Measurements from ENCODE around the gene MED12L. TPM values are rescaled to one million over a fixed set of nuclear protein-coding genes. Genes with fewer than 3 reads are reported as not detected.

The MED12L gene
- total RNA-seq, 2 donors from 2014 or later = 1.8 to 6.2 TPM

DNA sequence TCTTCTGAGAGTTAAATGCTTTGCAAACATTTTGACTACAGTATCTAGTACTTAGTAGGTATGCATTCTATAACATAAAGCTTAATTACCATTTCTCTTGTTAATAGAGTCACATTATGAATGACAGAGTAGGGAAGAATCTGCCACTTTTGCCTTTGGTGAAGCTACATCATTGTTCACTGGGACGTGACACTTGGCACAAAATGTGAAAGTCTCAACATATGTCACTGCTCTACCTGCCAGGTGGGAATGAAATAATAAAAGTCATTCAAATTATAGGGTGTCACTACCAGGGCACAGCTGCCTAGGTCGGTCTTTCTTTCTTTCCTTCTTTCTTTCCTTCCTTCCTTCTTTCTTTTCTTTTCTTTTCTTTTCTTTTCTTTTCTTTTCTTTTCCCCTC is 213.5 kb downstream of the MED12L start:
- Mint-ChIP-seq H3K4me1 (no peaks in the 10 kb centered on the region), H3K27ac (no peak overlapping the region), H3K36me3 (ENCODE audit: low read depth) (peaks cover 3% of the 10 kb centered on the region), H3K4me3 (no peak overlapping the region), H3K27me3 (peaks cover 64% of the 10 kb centered on the region)
- no peaks in the 10 kb centered on the region for H3K9me3 ChIP-seq (ENCODE audit: control insufficient read depth, low read length, poor library complexity, severe bottlenecking)
- no peak for ATAC-seq
- DNase-seq = no peak

DNA sequence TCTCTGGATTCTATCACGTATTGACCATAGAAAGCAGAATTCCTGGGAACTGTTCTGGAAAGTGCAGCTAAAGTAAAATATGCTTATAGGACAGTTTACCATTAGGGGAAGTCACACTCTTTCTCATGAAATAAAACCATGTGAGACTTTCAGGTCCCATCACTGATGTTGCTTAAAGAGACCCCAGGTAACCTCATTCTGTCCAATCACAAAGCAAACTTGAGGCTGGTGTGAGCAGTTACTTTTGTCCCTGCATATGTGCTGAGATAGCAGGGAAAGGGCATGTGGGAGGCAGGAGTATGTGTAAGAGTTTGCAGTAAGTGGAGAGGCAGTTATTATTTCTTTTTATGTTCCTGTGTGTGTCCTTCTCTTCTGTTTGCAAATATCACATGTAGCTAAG is 215.1 kb downstream of the MED12L start:
- peaks cover 7% of the 10 kb centered on the region for H3K4me1 Mint-ChIP-seq
- no peak overlapping the region for H3K27ac Mint-ChIP-seq
- no peak for DNase-seq
- no peak for ATAC-seq
- peaks cover 58% of the 10 kb centered on the region for H3K27me3 Mint-ChIP-seq
- H3K36me3 Mint-ChIP-seq (ENCODE audit: low read depth) = peaks cover 4% of the 10 kb centered on the region
- H3K4me3 Mint-ChIP-seq = no peak overlapping the region
- no peaks in the 10 kb centered on the region for H3K9me3 ChIP-seq (ENCODE audit: control insufficient read depth, low read length, poor library complexity, severe bottlenecking)

DNA sequence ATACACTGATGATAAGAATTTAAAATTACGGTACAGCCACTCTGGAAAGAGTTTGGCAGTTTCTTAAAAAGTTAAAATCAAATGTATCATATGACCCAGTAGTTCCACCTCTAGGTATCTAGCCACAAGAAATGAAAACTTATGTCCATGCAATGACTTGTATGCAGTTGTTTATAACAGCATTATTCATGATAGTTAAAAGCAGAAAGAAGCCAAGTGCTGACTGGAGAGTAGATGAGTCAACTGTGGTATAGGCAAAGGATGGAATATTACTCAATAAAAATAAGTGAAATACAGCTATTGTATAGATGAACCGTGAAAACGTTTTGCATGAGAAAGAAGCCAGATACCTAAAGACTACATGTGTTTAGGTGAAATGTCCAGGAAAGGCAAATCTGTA is 216.3 kb downstream of the MED12L start:
- DNase-seq (no peak), ATAC-seq (no peak)
- no peak overlapping the region for H3K4me3 Mint-ChIP-seq

DNA sequence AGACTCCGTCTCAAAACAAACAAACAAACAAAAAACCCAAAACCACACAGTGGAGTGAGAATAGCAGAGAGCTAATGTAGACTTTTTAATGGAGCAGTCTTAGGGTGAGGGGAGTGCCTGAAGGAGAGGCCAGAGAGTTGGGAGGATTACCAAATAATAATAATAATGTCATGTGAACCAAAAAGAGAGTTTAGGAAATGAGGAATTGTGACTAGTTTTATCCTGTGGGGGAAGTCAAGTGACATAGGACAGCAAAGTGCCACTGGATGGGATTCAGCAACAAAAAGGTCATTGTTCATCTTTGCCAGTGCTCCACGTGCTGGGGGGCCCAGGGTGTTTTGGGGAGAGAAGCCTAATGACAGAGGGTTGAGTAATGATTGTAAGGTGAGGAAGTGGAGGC is 218.3 kb downstream of the MED12L start:
- Mint-ChIP-seq H3K27ac (no peak overlapping the region), H3K4me1 (peaks cover 10% of the 10 kb centered on the region), H3K36me3 (ENCODE audit: low read depth) (peaks cover 2% of the 10 kb centered on the region), H3K27me3 (peaks cover 42% of the 10 kb centered on the region), H3K4me3 (no peak overlapping the region)
- no peaks in the 10 kb centered on the region for H3K9me3 ChIP-seq (ENCODE audit: control insufficient read depth, low read length, poor library complexity, severe bottlenecking)
- ATAC-seq = no peak
- no peak for DNase-seq

More for the DNA sequence above, 216.3 kb downstream of the MED12L start:
- H3K9me3 ChIP-seq (ENCODE audit: control insufficient read depth, low read length, poor library complexity, severe bottlenecking) = no peaks in the 10 kb centered on the region
- Mint-ChIP-seq H3K27me3 (peaks cover 55% of the 10 kb centered on the region), H3K27ac (no peak overlapping the region), H3K36me3 (ENCODE audit: low read depth) (peaks cover 2% of the 10 kb centered on the region), H3K4me1 (peaks cover 10% of the 10 kb centered on the region)

DNA sequence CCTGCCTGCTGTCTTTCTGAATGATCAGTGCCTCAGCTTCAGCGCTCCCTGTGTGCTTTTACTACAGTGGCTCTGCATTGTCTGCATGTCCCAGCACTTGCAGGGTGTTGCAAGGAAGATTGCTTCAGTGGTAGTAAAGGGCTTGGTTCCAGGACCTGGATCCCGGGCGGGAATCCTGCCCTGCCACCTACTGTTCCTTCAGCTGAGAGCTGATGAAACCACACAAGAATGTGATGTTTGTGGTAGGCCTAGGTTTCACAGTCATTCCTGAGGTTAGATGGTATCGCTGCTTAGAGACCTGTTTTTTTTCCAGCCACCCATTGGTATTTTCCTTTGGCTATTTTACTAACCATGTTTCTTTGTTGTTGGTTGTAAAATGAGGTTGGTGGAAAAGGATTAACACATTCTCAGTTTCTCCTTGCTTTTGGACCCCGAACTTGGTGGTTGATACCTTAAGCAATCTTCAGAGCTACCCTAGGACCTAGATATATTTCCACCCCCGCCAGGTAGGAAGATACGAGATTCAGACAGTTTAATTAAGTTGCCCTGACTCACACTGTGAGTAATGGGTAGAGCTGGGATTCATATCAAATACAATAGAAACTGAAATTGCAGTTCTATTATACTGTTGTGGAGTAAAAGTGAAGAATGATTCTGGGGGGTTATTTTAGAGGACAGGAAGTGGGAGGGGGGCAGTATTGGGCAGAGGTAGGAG is 219.8 kb downstream of the MED12L start:
- Mint-ChIP-seq H3K27me3 (peaks cover 33% of the 10 kb centered on the region), H3K27ac (peak overlapping the region; percentile 32), H3K4me1 (peaks cover 10% of the 10 kb centered on the region), H3K36me3 (ENCODE audit: low read depth) (peaks cover 2% of the 10 kb centered on the region), H3K4me3 (no peak overlapping the region)
- peak; percentile 28 for ATAC-seq
- H3K9me3 ChIP-seq (ENCODE audit: control insufficient read depth, low read length, poor library complexity, severe bottlenecking) = no peaks in the 10 kb centered on the region
- DNase-seq = no peak

DNA sequence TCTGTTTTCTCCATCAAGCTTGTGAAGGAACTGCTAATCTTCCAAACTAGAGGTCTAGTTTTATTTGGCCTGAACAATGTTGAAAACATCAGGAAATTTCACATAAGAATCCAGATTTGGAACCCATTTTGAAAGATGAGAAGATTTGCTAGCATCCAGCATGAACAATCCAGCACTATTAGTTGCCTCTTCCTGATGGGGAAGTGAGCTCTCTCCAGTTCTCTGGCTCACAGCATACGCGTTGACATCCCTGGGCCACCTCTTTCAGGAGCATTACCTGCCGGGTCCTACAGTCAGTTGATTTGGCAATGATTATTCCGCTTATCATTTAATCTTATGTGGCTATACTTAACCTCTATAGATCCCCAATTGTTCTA is 220.3 kb downstream of the MED12L start:
- Mint-ChIP-seq H3K4me3 (no peak overlapping the region), H3K27ac (no peak overlapping the region), H3K27me3 (peaks cover 33% of the 10 kb centered on the region), H3K4me1 (peaks cover 10% of the 10 kb centered on the region), H3K36me3 (ENCODE audit: low read depth) (peaks cover 2% of the 10 kb centered on the region)
- DNase-seq (no peak), ATAC-seq (no peak)
- no peaks in the 10 kb centered on the region for H3K9me3 ChIP-seq (ENCODE audit: control insufficient read depth, low read length, poor library complexity, severe bottlenecking)

DNA sequence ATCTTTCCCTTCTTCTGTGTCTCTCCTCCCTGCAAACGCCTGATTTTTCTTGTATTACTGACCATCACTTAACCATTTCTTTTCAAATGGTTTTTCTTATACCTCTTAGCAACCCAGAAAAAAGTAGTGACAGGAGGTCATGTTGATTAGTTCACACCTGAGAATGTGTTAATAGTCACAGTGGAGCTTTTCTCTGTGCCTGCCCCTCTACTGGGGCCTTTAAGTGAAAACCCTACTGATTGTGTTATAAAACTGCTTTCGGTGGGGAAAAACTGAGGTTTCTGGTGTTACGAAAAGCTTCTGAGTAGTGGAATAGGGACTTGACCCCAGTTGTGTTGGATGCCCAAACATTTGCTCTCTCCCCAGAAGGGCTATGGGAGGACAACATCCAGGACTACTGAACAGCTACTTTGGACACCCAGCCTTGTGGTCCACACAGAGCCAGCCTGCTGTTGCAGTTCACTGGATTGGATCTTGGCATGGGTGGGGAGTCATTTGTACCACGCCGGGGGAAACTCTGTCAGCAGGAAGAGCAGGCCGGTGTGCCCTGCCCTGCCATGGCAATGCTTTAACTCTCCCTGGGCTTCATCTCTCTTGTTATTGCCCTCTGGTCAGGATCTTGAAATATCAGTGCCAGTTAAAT is 220.8 kb downstream of the MED12L start:
- no peak for DNase-seq
- Mint-ChIP-seq H3K4me1 (peaks cover 10% of the 10 kb centered on the region), H3K27me3 (peaks cover 31% of the 10 kb centered on the region), H3K36me3 (ENCODE audit: low read depth) (peaks cover 2% of the 10 kb centered on the region), H3K4me3 (no peak overlapping the region), H3K27ac (no peak overlapping the region)
- H3K9me3 ChIP-seq (ENCODE audit: control insufficient read depth, low read length, poor library complexity, severe bottlenecking) = no peaks in the 10 kb centered on the region
- ATAC-seq = no peak

DNA sequence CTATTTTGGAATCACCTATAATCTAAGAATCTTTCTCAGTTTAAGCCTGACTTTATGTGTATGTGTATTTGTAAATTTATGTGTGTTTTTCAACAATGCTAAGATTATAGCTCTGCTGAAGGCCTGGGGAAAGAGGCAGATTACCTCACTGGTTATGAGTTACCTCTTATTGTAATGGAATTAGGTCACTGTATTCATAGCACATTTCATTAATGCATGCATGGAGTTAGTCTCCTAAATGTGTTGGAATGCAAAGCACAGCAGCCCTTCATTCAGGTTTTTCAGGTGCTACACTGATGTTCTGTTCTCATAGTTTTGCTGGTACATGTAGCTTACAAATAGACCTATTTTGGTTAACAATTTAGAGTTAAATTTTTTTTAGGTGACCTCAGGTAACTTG is 221.7 kb downstream of the MED12L start:
- peaks cover 23% of the 10 kb centered on the region for H3K27me3 Mint-ChIP-seq
- no peaks in the 10 kb centered on the region for H3K9me3 ChIP-seq (ENCODE audit: control insufficient read depth, low read length, poor library complexity, severe bottlenecking)
- H3K4me1 Mint-ChIP-seq = peaks cover 10% of the 10 kb centered on the region
- DNase-seq = no peak
- no peak overlapping the region for H3K4me3 Mint-ChIP-seq
- H3K27ac Mint-ChIP-seq = no peak overlapping the region
- peaks cover 2% of the 10 kb centered on the region for H3K36me3 Mint-ChIP-seq (ENCODE audit: low read depth)
- ATAC-seq = no peak

DNA sequence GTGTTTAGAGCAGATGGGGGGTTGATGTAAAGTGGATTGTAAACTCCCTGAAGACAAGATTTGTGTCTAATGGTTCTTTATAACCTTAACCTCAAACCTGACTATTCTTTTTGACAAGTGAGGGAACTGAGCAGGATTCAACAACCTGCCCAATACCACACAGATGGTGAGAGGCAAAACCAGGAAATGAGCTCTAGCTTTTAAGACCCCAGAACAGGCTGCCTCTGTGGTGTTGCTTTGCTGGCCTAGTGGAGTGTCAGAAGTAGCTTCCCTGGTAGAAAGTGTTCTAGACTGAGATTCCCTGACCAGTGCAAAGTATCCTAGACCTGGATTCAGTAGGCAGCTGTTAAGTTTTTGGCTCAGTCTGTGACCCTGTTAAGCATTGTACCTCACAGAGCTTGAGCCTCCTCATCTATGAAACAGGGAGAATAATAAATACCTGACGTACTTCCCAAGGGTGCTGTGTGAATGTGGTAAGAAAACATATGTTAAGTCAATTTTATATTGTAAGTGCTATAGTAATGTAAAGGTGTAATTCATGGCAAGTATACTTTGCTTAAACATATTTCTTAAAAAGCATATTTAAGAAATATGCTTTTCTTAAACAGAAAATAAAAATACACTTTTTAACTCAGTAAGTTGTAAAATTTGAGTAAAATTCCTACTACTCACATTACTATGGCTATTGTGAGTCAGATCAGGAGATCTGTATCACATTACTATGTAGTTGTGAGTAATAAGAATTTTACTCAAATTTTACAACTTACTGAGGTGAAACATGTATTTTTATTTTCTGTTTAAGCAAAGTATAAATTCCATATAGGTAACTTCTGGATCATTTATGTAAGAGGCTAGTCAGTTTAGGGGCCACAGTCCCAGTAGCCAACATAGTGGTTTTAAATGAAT is 222.4 kb downstream of the MED12L start:
- Mint-ChIP-seq H3K4me3 (no peak overlapping the region), H3K4me1 (peaks cover 10% of the 10 kb centered on the region), H3K27ac (no peak overlapping the region), H3K36me3 (ENCODE audit: low read depth) (peaks cover 2% of the 10 kb centered on the region), H3K27me3 (peaks cover 16% of the 10 kb centered on the region)
- no peaks in the 10 kb centered on the region for H3K9me3 ChIP-seq (ENCODE audit: control insufficient read depth, low read length, poor library complexity, severe bottlenecking)
- ATAC-seq (no peak), DNase-seq (no peak)

DNA sequence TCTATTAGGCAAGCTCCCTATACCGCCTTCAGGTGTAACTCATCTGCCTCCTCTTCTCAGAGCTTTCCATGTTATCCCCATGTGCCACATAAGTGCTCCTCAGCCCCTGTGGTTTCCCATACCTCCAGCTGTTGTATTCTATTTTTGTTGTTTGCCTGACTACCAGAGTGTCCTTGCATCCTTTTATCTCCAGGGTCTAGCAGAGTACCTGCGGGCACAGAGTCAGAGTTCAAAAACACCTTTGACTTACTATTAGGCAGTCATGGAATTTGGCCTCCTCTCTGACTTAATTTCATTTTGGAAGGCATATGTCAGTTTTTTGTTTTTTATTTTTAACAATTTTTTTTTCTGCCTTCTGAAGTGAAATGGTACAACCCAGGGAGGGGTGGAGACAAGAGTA is 224.1 kb downstream of the MED12L start:
- Mint-ChIP-seq H3K4me1 (peaks cover 10% of the 10 kb centered on the region), H3K4me3 (no peak overlapping the region), H3K27me3 (peaks cover 6% of the 10 kb centered on the region), H3K27ac (no peak overlapping the region), H3K36me3 (ENCODE audit: low read depth) (no peaks in the 10 kb centered on the region)
- no peaks in the 10 kb centered on the region for H3K9me3 ChIP-seq (ENCODE audit: control insufficient read depth, low read length, poor library complexity, severe bottlenecking)
- no peak for ATAC-seq
- DNase-seq = no peak

DNA sequence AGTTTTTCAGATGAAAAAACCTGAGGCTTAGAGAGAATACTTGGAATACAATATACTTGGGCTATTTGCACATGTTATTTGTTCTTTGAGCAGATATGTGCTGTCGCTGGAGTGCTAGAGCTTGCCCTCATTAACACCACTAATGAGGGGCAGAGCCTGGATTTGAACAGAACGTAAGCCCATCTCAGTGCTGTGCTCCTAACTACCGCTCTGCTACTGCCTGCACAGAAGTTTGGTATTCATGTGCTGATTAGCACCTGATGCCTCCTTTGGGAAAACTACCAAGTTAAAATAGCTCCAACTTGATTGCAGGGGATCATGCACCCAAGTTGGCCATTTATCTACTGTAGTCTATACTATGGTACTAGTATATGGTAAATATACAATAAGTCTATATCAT is 227.5 kb downstream of the MED12L start:
- ATAC-seq (no peak), DNase-seq (no peak)
- Mint-ChIP-seq H3K27me3 (no peaks in the 10 kb centered on the region), H3K36me3 (ENCODE audit: low read depth) (no peaks in the 10 kb centered on the region), H3K4me1 (peaks cover 2% of the 10 kb centered on the region), H3K4me3 (no peak overlapping the region), H3K27ac (no peak overlapping the region)
- no peaks in the 10 kb centered on the region for H3K9me3 ChIP-seq (ENCODE audit: control insufficient read depth, low read length, poor library complexity, severe bottlenecking)

DNA sequence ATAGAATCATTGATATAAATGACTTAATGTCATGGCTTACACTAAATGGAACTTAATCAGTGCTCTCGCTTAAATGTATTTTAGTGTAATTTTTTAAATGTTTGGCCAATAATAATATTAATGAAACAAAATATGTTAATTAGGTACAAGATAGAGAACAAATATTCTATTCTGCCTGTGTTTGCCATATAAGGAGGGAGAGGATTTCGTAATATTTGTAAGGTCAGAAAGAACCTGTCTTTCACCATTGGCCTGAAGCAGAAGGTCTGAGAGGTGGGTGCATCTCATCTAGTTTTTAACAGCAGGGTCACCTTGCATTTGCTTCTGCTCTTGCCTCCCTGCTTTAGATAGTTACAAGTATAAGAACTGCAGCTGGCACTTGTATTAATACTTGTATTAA is 228.7 kb downstream of the MED12L start:
- no peak for ATAC-seq
- Mint-ChIP-seq H3K4me1 (peaks cover 2% of the 10 kb centered on the region), H3K27me3 (no peaks in the 10 kb centered on the region), H3K36me3 (ENCODE audit: low read depth) (no peaks in the 10 kb centered on the region), H3K27ac (no peak overlapping the region), H3K4me3 (no peak overlapping the region)
- no peaks in the 10 kb centered on the region for H3K9me3 ChIP-seq (ENCODE audit: control insufficient read depth, low read length, poor library complexity, severe bottlenecking)
- no peak for DNase-seq

DNA sequence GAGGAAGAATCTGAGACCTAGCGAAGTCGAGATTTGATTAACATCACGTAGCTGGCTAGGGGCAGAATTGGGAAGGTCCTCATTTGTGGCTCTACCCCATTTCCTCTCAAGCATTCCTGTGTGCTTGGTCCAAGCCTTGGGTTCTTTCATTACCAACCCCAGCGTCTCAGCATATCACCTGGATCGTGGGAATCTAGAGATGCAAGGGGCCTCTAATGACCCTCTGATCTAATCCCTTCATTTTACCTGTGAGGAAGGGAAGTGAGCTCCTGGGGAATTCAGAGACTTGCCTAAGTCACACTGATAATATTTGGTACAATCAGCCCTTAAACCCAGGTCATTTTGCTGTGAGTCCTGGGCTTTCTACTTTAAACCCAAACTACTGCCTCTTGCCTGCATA is 229.1 kb downstream of the MED12L start:
- H3K4me1 Mint-ChIP-seq = peaks cover 2% of the 10 kb centered on the region
- H3K27me3 Mint-ChIP-seq = no peaks in the 10 kb centered on the region
- no peaks in the 10 kb centered on the region for H3K36me3 Mint-ChIP-seq (ENCODE audit: low read depth)
- no peak overlapping the region for H3K4me3 Mint-ChIP-seq
- H3K27ac Mint-ChIP-seq = no peak overlapping the region
- ATAC-seq = no peak
- no peak for DNase-seq
- H3K9me3 ChIP-seq (ENCODE audit: control insufficient read depth, low read length, poor library complexity, severe bottlenecking) = no peaks in the 10 kb centered on the region

All from T-helper 17 cell (primary cell).